ENCODE measurements around the gene ASB9.
"Not testable (repeated sequence)": the region's sequence is repeated elsewhere in the genome, so short reads cannot be mapped to it uniquely, and the experiment has no call there.

ASB9 gene

DNA sequence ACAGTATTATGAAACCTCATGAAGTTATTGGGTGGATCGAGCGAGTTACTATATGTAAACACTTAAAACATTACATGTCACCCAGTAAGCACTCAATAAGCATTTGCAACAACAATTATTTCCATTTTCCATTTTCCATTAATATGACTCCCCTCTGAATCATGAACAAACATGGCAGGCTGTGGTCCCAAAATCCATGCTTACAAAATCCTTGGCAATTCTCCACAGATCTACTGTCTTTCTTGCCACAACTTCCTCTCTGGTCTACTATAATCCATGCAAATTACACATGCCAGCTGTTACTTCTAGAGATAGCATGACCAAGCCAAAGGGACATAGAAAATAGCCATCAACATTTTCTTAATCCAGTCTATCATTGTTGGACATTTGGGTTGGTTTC, 23.6 kb upstream of the ASB9 start:
- Histone ChIP-seq H3K27me3 (no peaks in the 10 kb centered on the region), H3K4me3 (ENCODE audit: low read depth in 1 of 2, low read length in 1 of 2) (no peak overlapping the region), H3K27ac (no peak overlapping the region), H3K4me1 (ENCODE audit: control insufficient read depth in 1 of 2, insufficient read depth in 1 of 2, low read depth in 1 of 2, low read length in 1 of 2) (no peaks in the 10 kb centered on the region), H3K36me3 (no peaks in the 10 kb centered on the region), H3K9me3 (no peaks in the 10 kb centered on the region)
- TF ChIP-seq, protein P1, sequence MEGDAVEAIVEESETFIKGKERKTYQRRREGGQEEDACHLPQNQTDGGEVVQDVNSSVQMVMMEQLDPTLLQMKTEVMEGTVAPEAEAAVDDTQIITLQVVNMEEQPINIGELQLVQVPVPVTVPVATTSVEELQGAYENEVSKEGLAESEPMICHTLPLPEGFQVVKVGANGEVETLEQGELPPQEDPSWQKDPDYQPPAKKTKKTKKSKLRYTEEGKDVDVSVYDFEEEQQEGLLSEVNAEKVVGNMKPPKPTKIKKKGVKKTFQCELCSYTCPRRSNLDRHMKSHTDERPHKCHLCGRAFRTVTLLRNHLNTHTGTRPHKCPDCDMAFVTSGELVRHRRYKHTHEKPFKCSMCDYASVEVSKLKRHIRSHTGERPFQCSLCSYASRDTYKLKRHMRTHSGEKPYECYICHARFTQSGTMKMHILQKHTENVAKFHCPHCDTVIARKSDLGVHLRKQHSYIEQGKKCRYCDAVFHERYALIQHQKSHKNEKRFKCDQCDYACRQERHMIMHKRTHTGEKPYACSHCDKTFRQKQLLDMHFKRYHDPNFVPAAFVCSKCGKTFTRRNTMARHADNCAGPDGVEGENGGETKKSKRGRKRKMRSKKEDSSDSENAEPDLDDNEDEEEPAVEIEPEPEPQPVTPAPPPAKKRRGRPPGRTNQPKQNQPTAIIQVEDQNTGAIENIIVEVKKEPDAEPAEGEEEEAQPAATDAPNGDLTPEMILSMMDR (IDR thresholded peaks at IDR 0.05): no peak

DNA sequence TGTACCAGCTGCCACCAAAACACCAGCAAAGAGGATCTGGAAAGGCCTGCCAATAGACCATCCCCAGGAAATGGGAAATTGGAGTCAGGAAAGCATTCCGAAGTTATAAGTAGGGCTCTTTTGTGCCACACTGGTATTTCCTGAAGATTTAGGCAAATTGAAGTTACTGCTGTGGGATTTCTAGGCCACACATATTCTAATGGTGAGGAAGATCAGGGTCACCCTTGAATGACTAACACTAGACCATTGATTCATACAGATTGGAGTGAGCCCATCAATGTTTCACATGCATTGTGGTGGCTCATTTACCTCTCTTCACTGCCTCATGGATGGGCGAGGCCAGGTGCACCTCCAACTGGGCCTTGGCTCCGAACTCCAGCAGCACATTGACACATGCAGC, 23.0 kb upstream of the ASB9 start:
- H3K4me1 ChIP-seq (ENCODE audit: control insufficient read depth in 1 of 2, insufficient read depth in 1 of 2, low read depth in 1 of 2, low read length in 1 of 2): no peaks in the 10 kb centered on the region
- H3K27me3 ChIP-seq: no peaks in the 10 kb centered on the region
- no peak overlapping the region for H3K27ac ChIP-seq
- H3K4me3 ChIP-seq (ENCODE audit: low read depth in 1 of 2, low read length in 1 of 2): no peak overlapping the region
- TF ChIP-seq, protein P1 (IDR thresholded peaks at IDR 0.05): no peak
- no peaks in the 10 kb centered on the region for H3K36me3 ChIP-seq
- H3K9me3 ChIP-seq: no peaks in the 10 kb centered on the region

DNA sequence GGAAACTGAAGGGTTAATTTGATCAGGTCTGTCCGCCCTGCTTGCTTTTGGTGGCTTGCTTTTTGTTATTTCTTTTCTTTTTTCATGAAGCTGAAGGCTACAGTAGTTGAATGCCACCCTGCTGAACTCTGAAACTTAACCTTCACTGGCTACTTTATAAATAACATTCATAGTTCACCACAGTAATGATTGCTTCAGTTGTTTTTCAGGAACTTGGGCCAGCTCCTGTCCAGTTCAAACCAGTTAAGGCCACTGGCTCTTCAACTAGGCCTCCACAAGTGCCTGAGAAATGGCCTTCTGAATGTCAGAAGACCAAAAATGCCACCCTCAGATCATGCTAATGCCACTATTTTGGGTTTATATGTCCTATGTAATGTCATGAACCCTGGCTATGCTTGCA, 7.7 kb upstream of the ASB9 start:
- H3K36me3 ChIP-seq: no peaks in the 10 kb centered on the region
- TF ChIP-seq, protein P1 (IDR thresholded peaks at IDR 0.05): no peak
- H3K9me3 ChIP-seq: no peaks in the 10 kb centered on the region
- H3K4me3 ChIP-seq (ENCODE audit: low read depth in 1 of 2, low read length in 1 of 2): no peak overlapping the region
- no peak overlapping the region for H3K27ac ChIP-seq
- no peaks in the 10 kb centered on the region for H3K27me3 ChIP-seq
- no peaks in the 10 kb centered on the region for H3K4me1 ChIP-seq (ENCODE audit: control insufficient read depth in 1 of 2, insufficient read depth in 1 of 2, low read depth in 1 of 2, low read length in 1 of 2)

DNA sequence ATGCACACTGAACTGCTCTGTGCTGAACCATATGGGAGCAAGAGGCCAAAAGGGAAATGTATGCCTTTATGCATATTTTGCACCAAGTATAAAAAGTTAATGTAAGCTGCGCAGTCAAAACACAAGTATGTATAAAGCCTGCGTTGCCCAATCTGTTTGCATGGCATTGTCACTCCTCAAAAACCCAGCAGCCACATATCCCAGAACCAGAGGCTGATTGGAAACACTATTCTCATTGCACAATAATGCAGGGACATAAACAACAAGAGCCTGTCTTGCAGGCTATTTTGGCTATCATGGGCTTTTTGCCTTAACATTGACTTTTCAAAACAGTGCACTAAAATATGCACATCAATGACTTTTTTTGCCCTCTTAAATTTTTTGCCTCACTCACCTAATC, 5.1 kb upstream of the ASB9 start:
- Histone ChIP-seq H3K4me1 (ENCODE audit: control insufficient read depth in 1 of 2, insufficient read depth in 1 of 2, low read depth in 1 of 2, low read length in 1 of 2) (no peaks in the 10 kb centered on the region), H3K27ac (no peak overlapping the region), H3K9me3 (no peaks in the 10 kb centered on the region), H3K4me3 (ENCODE audit: low read depth in 1 of 2, low read length in 1 of 2) (no peak overlapping the region), H3K36me3 (no peaks in the 10 kb centered on the region), H3K27me3 (no peaks in the 10 kb centered on the region)
- TF ChIP-seq, protein P1 (IDR thresholded peaks at IDR 0.05): no peak

DNA sequence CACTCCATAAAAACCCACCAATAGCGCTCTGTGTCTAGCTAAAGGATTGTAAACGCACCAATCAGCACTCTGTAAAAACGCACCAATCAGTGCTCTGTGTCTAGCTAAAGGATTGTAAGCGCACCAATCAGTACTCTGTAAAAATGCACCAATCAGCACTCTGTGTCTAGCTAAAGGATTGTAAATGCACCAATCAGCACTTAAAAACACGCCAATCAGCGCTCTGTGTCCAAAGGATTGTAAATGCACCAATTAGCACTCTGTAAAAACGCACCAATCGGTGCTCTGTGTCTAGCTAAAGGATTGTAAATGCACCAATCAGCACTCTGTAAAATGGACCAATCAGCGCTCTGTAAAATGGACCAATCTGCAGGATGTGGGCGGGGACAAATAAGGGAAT, 3.4 kb upstream of the ASB9 start:
- not testable (repeated sequence) for H3K36me3 ChIP-seq; H3K27me3 ChIP-seq; H3K4me1 ChIP-seq (ENCODE audit: control insufficient read depth in 1 of 2, insufficient read depth in 1 of 2, low read depth in 1 of 2, low read length in 1 of 2); H3K27ac ChIP-seq; H3K4me3 ChIP-seq (ENCODE audit: low read depth in 1 of 2, low read length in 1 of 2); H3K9me3 ChIP-seq

DNA sequence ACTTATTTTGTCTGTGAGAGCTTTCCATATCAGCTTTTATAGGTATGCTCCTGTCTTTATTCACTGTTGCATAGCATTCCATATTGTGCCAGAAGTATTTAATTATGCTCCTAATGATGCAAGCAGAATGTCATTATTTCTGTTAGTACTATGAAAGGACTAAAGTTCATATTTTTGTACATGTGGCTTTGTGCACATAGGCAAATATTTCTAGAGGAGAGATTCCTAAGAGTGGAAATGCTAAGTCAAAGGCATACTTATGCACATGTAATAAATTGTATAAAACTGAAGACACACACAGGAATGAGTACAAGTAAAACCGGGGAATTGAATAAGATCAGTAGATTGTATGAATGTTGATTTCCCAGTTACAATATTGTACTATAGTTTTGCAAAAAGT, 1.9 kb upstream of the ASB9 start:
- no peaks in the 10 kb centered on the region for H3K4me1 ChIP-seq (ENCODE audit: control insufficient read depth in 1 of 2, insufficient read depth in 1 of 2, low read depth in 1 of 2, low read length in 1 of 2)
- H3K36me3 ChIP-seq: no peaks in the 10 kb centered on the region
- H3K27me3 ChIP-seq: no peaks in the 10 kb centered on the region
- H3K4me3 ChIP-seq (ENCODE audit: low read depth in 1 of 2, low read length in 1 of 2): no peak overlapping the region
- H3K27ac ChIP-seq: no peak overlapping the region
- TF ChIP-seq, protein P1 (IDR thresholded peaks at IDR 0.05): no peak
- no peaks in the 10 kb centered on the region for H3K9me3 ChIP-seq
